ENCODE measurements around the gene MEX3A. TPM values are rescaled to one million over a fixed set of nuclear protein-coding genes. Genes with fewer than 3 reads are reported as not detected.
"Not testable (repeated sequence)": the region's sequence is repeated elsewhere in the genome, so short reads cannot be mapped to it uniquely, and the experiment has no call there.

MEX3A gene
- total and polyA plus RNA-seq, 10 of the 15 experiments (the other 5 are each of a cell fraction or from before 2014, with no cell fraction given): 0.11 to 5.1 (median 1.7) TPM

DNA sequence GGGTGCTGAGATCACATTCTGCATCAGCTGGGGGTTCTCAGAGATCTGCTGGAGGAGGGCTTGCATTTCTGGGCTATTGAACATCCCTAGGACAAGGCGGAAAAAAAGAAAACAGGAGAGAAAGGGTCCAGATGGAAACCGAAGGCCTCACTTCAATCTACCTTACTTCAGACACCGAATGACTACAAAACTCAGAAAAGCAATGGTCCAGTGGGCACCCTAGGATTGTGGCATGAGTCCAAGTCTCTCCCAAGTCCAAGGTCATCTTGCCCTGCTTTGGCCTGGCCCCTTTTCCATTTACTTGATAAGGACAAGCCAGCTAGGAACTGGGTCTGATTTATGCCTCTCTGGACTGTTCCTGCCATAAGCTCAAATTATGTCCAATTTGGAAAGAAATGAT, 39.4 kb downstream of the MEX3A start:
- CTCF ChIA-PET: interaction anchor here (1.1 kb wide), 1 partner anchor 17 kb away, joined by 3 read pairs; no protein-coding TSS in a partner anchor
- Histone ChIP-seq H3K4me1 (ENCODE audit: control insufficient read depth, insufficient read depth, low read length) (no peaks in the 10 kb centered on the region), H2AFZ (ENCODE audit: control insufficient read depth, low read depth, low read length) (no peak overlapping the region), H3K27me3 (replicated peaks in 1 of 2; ENCODE audit: control insufficient read depth in 2 of 2, insufficient read depth in 2 of 2, low read length in 1 of 2) (no peaks in the 10 kb centered on the region), H3K36me3 (ENCODE audit: control insufficient read depth in 2 of 2, insufficient read depth in 2 of 2, low read length in 1 of 2) (peaks cover 0 to 3% of the 10 kb centered on the region in 2 experiments; a peak in 3 of 4 replicates), H3K4me3 (no peak overlapping the region), H4K20me1 (ENCODE audit: control insufficient read depth, insufficient read depth) (no peaks in the 10 kb centered on the region), H3K9me3 (replicated peaks; ENCODE audit: control insufficient read depth, insufficient read depth, low read length) (no peaks in the 10 kb centered on the region), H3K9ac (ENCODE audit: control insufficient read depth, insufficient read depth, low read length) (no peak overlapping the region), H3K4me2 (ENCODE audit: control insufficient read depth, insufficient read depth) (no peak overlapping the region), H3K27ac (ENCODE audit: control insufficient read depth, insufficient read depth) (no peak overlapping the region), H3K79me2 (ENCODE audit: control insufficient read depth, insufficient read depth, low read length) (no peaks in the 10 kb centered on the region)
- POLR2A ChIA-PET: no interaction called here
- no peak for ATAC-seq
- no peak for TF ChIP-seq POLR2AphosphoS2 (IDR thresholded peaks at IDR 0.05; ENCODE audit: low read depth, low read length)
- TF ChIP-seq, protein P1, sequence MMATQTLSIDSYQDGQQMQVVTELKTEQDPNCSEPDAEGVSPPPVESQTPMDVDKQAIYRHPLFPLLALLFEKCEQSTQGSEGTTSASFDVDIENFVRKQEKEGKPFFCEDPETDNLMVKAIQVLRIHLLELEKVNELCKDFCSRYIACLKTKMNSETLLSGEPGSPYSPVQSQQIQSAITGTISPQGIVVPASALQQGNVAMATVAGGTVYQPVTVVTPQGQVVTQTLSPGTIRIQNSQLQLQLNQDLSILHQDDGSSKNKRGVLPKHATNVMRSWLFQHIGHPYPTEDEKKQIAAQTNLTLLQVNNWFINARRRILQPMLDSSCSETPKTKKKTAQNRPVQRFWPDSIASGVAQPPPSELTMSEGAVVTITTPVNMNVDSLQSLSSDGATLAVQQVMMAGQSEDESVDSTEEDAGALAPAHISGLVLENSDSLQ (IDR thresholded peaks at IDR 0.05): no peak
- TF ChIP-seq ZNF274 (IDR thresholded peaks at IDR 0.05; ENCODE audit: insufficient read depth, insufficient read length): no peak
- TF ChIP-seq EZH2 (IDR thresholded peaks at IDR 0.05; ENCODE audit: borderline replicate concordance, control insufficient read depth, low read depth, low read length): no peak
- TF ChIP-seq, protein P2, sequence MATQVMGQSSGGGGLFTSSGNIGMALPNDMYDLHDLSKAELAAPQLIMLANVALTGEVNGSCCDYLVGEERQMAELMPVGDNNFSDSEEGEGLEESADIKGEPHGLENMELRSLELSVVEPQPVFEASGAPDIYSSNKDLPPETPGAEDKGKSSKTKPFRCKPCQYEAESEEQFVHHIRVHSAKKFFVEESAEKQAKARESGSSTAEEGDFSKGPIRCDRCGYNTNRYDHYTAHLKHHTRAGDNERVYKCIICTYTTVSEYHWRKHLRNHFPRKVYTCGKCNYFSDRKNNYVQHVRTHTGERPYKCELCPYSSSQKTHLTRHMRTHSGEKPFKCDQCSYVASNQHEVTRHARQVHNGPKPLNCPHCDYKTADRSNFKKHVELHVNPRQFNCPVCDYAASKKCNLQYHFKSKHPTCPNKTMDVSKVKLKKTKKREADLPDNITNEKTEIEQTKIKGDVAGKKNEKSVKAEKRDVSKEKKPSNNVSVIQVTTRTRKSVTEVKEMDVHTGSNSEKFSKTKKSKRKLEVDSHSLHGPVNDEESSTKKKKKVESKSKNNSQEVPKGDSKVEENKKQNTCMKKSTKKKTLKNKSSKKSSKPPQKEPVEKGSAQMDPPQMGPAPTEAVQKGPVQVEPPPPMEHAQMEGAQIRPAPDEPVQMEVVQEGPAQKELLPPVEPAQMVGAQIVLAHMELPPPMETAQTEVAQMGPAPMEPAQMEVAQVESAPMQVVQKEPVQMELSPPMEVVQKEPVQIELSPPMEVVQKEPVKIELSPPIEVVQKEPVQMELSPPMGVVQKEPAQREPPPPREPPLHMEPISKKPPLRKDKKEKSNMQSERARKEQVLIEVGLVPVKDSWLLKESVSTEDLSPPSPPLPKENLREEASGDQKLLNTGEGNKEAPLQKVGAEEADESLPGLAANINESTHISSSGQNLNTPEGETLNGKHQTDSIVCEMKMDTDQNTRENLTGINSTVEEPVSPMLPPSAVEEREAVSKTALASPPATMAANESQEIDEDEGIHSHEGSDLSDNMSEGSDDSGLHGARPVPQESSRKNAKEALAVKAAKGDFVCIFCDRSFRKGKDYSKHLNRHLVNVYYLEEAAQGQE (IDR thresholded peaks at IDR 0.05; ENCODE audit: low read depth, low read length): no peak
- RAD21 ChIA-PET (ENCODE audit: unreplicated experiment): no interaction called here
- no TSS peak for BruUV-seq (replicated peaks)
- no peak for DNase-seq (ENCODE audit: low read depth, low spot score)
- intact Hi-C loops (cut with micrococcal nuclease; ENCODE audit: unreplicated experiment): no loop called here
- no peak for FAIRE-seq
- WGBS (ENCODE audit: insufficient coverage, insufficient replicate concordance, low lambda C conversion rate, missing lambda C conversion rate): 96% methylated on average over 3 of the region's 3 CpGs
- in situ Hi-C loops (cut with MboI): no loop called here
- SMC1A ChIA-PET (ENCODE audit: uncharacterized antibody, unreplicated experiment): no interaction called here

DNA sequence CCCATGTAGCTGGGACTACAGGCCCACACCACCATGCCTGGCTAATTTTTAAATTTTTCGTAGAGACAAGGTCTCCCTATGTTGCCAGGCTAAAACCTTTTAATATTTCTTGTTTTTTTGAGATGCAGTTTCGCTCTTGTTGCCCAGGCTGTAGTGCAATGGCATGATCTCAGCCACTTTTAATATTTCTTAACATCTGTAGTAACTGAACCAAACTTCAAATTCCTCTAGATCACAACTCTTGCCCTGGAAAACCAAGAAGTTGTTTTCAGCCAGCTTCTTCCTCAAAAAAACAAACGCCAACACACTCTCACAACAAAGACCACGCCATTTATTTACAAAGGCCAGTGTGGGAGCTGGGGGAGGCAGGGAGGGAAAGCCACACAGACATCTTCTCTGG, 47.3 kb downstream of the MEX3A start:
- 96% methylated on average over 4 of the region's 4 CpGs for WGBS (ENCODE audit: insufficient coverage, insufficient replicate concordance, low lambda C conversion rate, missing lambda C conversion rate)
- H3K9me3 ChIP-seq (replicated peaks; ENCODE audit: control insufficient read depth, insufficient read depth, low read length); H3K27ac ChIP-seq (ENCODE audit: control insufficient read depth, insufficient read depth); CTCF ChIA-PET; H3K27me3 ChIP-seq (replicated peaks in 1 of 2; ENCODE audit: control insufficient read depth in 2 of 2, insufficient read depth in 2 of 2, low read length in 1 of 2); DNase-seq (ENCODE audit: low read depth, low spot score); POLR2A ChIA-PET; intact Hi-C loops (cut with micrococcal nuclease; ENCODE audit: unreplicated experiment); H3K4me2 ChIP-seq (ENCODE audit: control insufficient read depth, insufficient read depth); H3K79me2 ChIP-seq (ENCODE audit: control insufficient read depth, insufficient read depth, low read length); H3K9ac ChIP-seq (ENCODE audit: control insufficient read depth, insufficient read depth, low read length); RAD21 ChIA-PET (ENCODE audit: unreplicated experiment); BruUV-seq (replicated peaks); H3K36me3 ChIP-seq (ENCODE audit: control insufficient read depth in 2 of 2, insufficient read depth in 2 of 2, low read length in 1 of 2); H3K4me3 ChIP-seq; H2AFZ ChIP-seq (ENCODE audit: control insufficient read depth, low read depth, low read length); in situ Hi-C loops (cut with MboI); H3K4me1 ChIP-seq (ENCODE audit: control insufficient read depth, insufficient read depth, low read length); ATAC-seq; FAIRE-seq; H4K20me1 ChIP-seq (ENCODE audit: control insufficient read depth, insufficient read depth): not testable (repeated sequence)
- SMC1A ChIA-PET (ENCODE audit: uncharacterized antibody, unreplicated experiment): interaction anchor here (0.6 kb wide), 1 partner anchor 427 kb away, joined by 3 read pairs; no protein-coding TSS in a partner anchor

Measured in GM12878 (cell line).